Stimulated activated CD8-positive, alpha-beta memory T cell treated with anti-CD3 and anti-CD28 coated beads, Interleukin-7, amount 100 ng/mL, for 4 hours (primary cell): ENCODE data around the gene TUBGCP3.
"Not testable (repeated sequence)": the region's sequence is repeated elsewhere in the genome, so short reads cannot be mapped to it uniquely, and the experiment has no call there.

Experiments used
- DNase-seq, 2 donors: peaks; one replicate each; pipeline ENCODE4 v3.0.0-alpha.2; 2020; ENCODE audit warnings: low read depth in 2 of 2

TUBGCP3 gene

GRCh38 chr13:112530861-112531260 lies 57.1 kb downstream of the TUBGCP3 start:
- DNase-seq = no peak

- no peak for DNase-seq
Measured at GRCh38 chr13:112529216-112529615, 58.7 kb downstream of the TUBGCP3 start.

- DNase-seq = no peak
Measured at GRCh38 chr13:112526146-112526853, 61.7 kb downstream of the TUBGCP3 start.

GRCh38 chr13:112525356-112525945 lies 62.5 kb downstream of the TUBGCP3 start:
- DNase-seq = no peak

- DNase-seq = no peak
Measured at GRCh38 chr13:112522578-112522977, 65.4 kb downstream of the TUBGCP3 start.

GRCh38 chr13:112521073-112521685 lies 66.8 kb downstream of the TUBGCP3 start:
- DNase-seq = no peak

- no peak for DNase-seq
Measured at GRCh38 chr13:112519517-112520060, 68.4 kb downstream of the TUBGCP3 start.

- no peak for DNase-seq
Measured at GRCh38 chr13:112516218-112516617, 71.7 kb downstream of the TUBGCP3 start.

- no peak for DNase-seq
Measured at GRCh38 chr13:112513761-112514160, 74.2 kb downstream of the TUBGCP3 start.

GRCh38 chr13:112510987-112511685 lies 76.8 kb downstream of the TUBGCP3 start:
- no peak for DNase-seq

- no peak for DNase-seq
Measured at GRCh38 chr13:112510002-112510780, 77.8 kb downstream of the TUBGCP3 start.

- DNase-seq = no peak
Measured at GRCh38 chr13:112509190-112509589, 78.8 kb downstream of the TUBGCP3 start.

- no peak for DNase-seq
Measured at GRCh38 chr13:112506046-112506445, 81.9 kb downstream of the TUBGCP3 start.

- DNase-seq = no peak
Measured at GRCh38 chr13:112496166-112496565, 91.8 kb downstream of the TUBGCP3 start.

- no peak for DNase-seq
Measured at GRCh38 chr13:112495465-112495864, 92.5 kb downstream of the TUBGCP3 start.

- no peak for DNase-seq
Measured at GRCh38 chr13:112489199-112489598, 98.8 kb downstream of the TUBGCP3 start.

- not testable (repeated sequence) for DNase-seq
Measured at GRCh38 chr13:112488343-112489050, 99.5 kb downstream of the TUBGCP3 start.

- DNase-seq = no peak
Measured at GRCh38 chr13:112487127-112487517, 100.8 kb downstream of the TUBGCP3 start.

GRCh38 chr13:112486386-112487126 lies 101.4 kb downstream of the TUBGCP3 start:
- no peak for DNase-seq

GRCh38 chr13:112485814-112486213 lies 102.1 kb downstream of the TUBGCP3 start:
- DNase-seq = not testable (repeated sequence)
